ENCODE results near the gene ASTN2. TPM values are rescaled to one million over a fixed set of nuclear protein-coding genes. Genes with fewer than 3 reads are reported as not detected.
A peak's percentile ranks its signal among the peaks of the same experiment; 100 is the strongest.

Gene ASTN2
- total RNA-seq, 1 donor from 2014 or later, result 2.8 TPM

DNA sequence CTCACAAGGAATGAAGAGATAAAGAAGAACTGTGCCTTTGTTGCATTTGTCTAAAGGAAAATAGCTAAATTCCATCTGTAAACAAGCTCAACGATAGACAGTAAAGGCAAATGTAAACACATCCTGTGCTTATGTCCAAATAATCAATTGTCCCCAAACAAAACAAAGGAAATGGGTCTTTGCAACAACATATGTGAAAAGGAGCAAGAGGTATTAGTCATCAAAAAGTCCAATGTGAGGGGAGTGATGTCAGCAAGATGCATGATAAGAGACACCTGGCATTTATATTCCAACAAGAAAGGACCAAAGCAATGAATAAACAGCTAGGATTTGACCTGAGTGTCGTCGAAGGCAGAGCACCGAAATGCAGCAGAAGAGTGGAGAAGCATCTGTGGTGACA lies 209.1 kb downstream of the ASTN2 start:
- H3K4me3 Mint-ChIP-seq, result no peak overlapping the region
- peaks cover 3% of the 10 kb centered on the region for H3K9me3 Mint-ChIP-seq
- intact Hi-C loops (cut with micrococcal nuclease), result no loop called here
- DNase-seq, result no peak
- H3K27me3 Mint-ChIP-seq, result no peaks in the 10 kb centered on the region
- H3K27ac Mint-ChIP-seq, result no peak overlapping the region
- no peaks in the 10 kb centered on the region for H3K4me1 Mint-ChIP-seq
- H3K36me3 Mint-ChIP-seq (ENCODE audit: low read depth), result no peaks in the 10 kb centered on the region

DNA sequence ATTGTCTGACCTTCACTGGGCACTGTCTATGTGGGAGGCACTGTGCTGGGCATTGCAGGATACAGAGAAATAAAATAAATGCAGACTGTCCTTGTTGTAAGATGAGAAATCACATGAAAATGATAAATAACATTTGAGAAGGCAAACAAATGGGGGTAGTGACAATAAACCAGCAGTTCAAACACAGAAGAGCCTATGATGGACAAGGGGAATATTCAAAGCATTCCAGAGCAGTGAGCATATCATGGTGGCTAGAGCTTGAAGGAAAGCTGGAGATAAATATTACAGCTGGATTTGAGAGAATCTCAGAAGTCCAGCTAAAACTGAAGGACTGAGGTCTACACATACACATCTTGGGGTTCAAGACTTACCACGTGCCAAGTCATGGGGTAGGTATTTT lies 209.9 kb downstream of the ASTN2 start:
- no peak for DNase-seq
- intact Hi-C loops (cut with micrococcal nuclease), result no loop called here
- Mint-ChIP-seq H3K27me3 (no peaks in the 10 kb centered on the region), H3K4me3 (no peak overlapping the region), H3K27ac (no peak overlapping the region), H3K9me3 (peaks cover 3% of the 10 kb centered on the region), H3K36me3 (ENCODE audit: low read depth) (no peaks in the 10 kb centered on the region), H3K4me1 (no peaks in the 10 kb centered on the region)

DNA sequence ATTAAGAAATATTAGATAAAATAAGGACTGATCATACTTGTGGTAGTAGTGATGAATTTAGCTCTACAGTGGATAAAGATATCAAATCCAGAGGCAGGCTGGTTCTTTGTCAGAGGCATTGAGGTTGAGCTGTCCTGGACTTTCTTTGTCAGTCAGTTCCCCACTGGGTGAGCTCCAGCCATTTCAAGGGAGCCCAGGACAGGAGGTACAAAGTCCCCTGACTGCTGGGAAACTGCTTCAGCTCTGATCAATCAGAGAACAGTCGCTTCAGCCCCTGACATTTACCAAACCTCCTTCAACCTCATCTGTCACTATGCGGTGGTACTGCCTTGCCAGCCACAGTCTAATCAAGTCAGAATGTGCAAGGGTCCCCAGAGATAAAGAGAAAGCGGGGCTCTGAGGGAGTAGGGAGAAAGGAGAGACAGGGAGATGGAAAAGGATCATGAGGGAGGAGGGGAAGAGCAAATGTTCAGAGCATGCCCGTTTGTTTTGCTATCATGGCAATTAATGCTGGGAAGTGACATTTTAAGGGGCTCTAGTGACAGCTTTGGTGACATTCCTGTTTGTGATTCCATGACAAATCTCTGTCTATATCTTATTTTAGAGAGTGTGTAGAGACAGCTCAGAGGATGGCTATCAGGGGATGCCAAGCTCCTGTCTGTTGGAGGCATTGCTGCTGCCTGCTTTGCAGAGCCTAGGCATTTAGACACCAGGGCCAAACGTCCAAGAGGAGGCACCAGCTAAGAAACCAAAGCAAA lies 223.2 kb downstream of the ASTN2 start:
- Mint-ChIP-seq H3K36me3 (ENCODE audit: low read depth) (no peaks in the 10 kb centered on the region), H3K27me3 (no peaks in the 10 kb centered on the region), H3K27ac (no peak overlapping the region), H3K9me3 (no peaks in the 10 kb centered on the region), H3K4me1 (no peaks in the 10 kb centered on the region), H3K4me3 (no peak overlapping the region)
- intact Hi-C loops (cut with micrococcal nuclease), result no loop called here
- DNase-seq, result peak; percentile 11

DNA sequence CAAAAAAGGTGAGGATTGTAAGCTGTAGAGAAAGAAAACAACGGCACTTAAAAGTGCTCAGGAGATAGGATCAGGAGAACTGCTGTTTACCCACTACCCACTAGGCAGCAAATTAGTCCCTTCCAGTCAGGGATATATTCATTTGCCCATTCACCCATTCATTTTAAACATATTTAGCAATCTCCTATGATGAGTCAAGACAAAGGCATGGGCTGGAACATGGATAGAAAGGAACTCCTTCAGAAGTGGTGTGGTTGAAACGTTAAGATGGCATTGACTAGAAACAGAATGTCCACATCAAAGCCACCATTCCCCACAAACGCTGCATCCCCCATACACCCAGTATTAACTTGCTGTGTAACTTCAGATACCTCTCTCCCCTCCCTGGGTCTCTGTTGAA lies 225.7 kb downstream of the ASTN2 start:
- Mint-ChIP-seq H3K36me3 (ENCODE audit: low read depth) (no peaks in the 10 kb centered on the region), H3K4me1 (no peaks in the 10 kb centered on the region), H3K4me3 (no peak overlapping the region), H3K9me3 (no peaks in the 10 kb centered on the region), H3K27ac (no peak overlapping the region), H3K27me3 (no peaks in the 10 kb centered on the region)
- intact Hi-C loops (cut with micrococcal nuclease), result no loop called here
- DNase-seq, result peak; percentile 5

DNA sequence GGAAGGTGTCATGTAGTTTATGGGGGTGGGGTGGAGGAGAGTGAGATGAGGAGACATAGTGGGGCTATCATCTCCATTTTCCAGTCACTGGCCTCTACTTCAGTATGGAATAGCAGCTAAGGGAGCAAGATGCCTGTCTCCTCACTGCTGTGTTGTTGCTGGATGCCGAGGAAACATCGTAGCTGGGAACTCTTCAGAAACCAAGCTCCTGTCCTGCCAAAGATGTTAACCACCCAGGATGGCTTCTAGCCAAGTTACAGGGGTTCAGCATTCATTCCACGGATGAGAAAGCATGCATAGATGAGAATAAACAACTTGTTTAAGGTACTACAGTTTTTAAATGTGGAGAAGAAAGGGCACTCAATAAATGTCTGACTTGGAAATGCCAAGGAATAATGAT lies 226.5 kb downstream of the ASTN2 start:
- H3K4me3 Mint-ChIP-seq, result no peak overlapping the region
- peak; percentile 6 for DNase-seq
- H3K9me3 Mint-ChIP-seq, result no peaks in the 10 kb centered on the region
- H3K27ac Mint-ChIP-seq, result no peak overlapping the region
- no peaks in the 10 kb centered on the region for H3K4me1 Mint-ChIP-seq
- H3K36me3 Mint-ChIP-seq (ENCODE audit: low read depth), result no peaks in the 10 kb centered on the region
- intact Hi-C loops (cut with micrococcal nuclease), result no loop called here
- no peaks in the 10 kb centered on the region for H3K27me3 Mint-ChIP-seq

DNA sequence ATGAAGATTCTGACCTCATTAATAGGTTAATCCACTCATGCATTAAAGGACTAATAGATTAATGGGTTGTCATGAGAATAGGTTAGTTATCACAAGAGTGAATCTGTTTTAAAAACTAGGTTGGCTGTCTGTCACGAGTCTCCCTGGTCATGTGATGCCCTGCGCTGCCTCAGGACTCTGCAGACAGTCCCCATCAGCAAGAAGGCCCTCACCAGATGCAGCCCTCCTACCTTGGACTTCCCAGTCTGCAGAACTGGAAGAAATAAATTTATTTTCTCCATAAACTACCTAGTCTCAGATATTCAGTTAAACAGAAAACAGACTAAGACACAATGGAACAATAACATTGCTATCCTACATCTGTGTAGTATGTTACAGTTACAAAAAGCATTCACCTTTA lies 227.4 kb downstream of the ASTN2 start:
- intact Hi-C loops (cut with micrococcal nuclease), result no loop called here
- H3K4me3 Mint-ChIP-seq, result no peak overlapping the region
- H3K27ac Mint-ChIP-seq, result no peak overlapping the region
- H3K4me1 Mint-ChIP-seq, result no peaks in the 10 kb centered on the region
- no peaks in the 10 kb centered on the region for H3K9me3 Mint-ChIP-seq
- DNase-seq, result peak; percentile 6
- H3K27me3 Mint-ChIP-seq, result no peaks in the 10 kb centered on the region
- no peaks in the 10 kb centered on the region for H3K36me3 Mint-ChIP-seq (ENCODE audit: low read depth)

DNA sequence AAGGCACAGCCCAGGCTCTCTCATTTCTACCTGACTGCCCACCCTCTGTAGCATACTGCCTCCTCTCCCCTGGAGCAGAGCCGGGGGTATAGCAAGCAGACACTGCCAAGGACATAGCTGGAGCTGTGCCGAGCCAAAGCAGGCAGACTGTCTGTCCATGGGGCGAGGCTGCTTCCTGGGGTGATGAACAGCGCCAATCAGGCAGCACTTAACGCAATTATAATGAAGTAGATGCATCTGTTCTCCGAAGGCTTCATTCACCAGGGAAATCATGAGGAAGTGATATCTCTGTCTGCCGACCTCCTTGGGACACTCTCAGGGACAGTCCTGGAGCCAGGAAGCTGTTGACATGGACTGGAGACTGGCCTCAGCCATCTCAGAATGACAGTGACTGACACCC lies 230.7 kb downstream of the ASTN2 start:
- Mint-ChIP-seq H3K4me1 (no peaks in the 10 kb centered on the region), H3K27me3 (no peaks in the 10 kb centered on the region), H3K27ac (no peak overlapping the region), H3K4me3 (no peak overlapping the region), H3K9me3 (no peaks in the 10 kb centered on the region), H3K36me3 (ENCODE audit: low read depth) (no peaks in the 10 kb centered on the region)
- intact Hi-C loops (cut with micrococcal nuclease), result no loop called here
- DNase-seq, result no peak

DNA sequence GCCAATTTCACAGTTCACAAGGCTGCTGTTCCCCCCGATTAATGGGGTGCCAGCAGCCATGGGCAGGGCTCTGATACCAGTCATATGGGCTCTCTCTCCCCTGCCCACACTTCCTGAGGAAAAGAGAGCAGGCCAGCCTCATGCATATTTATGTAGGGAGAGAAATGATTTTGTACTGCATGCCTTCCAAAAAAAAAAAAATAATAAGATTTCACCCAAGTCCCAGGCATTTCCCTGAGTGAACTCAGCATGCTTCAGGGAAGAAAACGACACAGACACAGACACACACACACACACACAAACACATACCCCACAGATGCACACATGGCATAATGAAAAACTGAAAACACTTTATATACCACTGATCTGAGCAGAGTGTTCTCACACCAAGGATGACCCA lies 232.8 kb downstream of the ASTN2 start:
- Mint-ChIP-seq H3K4me1 (no peaks in the 10 kb centered on the region), H3K27ac (no peak overlapping the region), H3K27me3 (no peaks in the 10 kb centered on the region), H3K4me3 (no peak overlapping the region), H3K36me3 (ENCODE audit: low read depth) (no peaks in the 10 kb centered on the region), H3K9me3 (no peaks in the 10 kb centered on the region)
- DNase-seq, result no peak
- intact Hi-C loops (cut with micrococcal nuclease), result no loop called here

DNA sequence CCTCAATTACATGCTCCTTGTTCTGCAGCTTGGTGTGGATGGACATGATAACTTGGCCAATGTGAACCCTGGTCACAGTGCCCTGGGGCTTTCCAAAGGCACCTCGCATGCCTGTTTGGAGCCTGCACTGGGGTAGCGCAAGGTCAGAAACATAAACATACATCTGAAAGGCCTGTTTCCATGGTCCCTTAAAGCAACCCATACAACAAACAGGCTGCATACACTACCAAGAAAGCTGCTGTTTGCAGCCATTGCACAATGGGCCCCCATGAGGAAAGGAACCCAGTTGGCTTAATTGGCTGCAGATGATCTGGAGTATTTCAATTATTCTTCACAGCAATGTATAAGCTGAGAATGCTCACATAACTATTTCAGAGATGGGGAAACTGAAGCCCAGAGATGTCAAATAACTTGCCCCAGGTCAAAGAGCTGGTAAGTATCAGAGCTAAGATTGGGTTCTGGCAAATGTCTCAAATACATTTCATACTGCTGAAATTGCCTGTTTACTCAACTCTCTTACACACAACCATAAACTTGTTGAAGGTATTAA lies 233.9 kb downstream of the ASTN2 start:
- Mint-ChIP-seq H3K36me3 (ENCODE audit: low read depth) (no peaks in the 10 kb centered on the region), H3K27me3 (no peaks in the 10 kb centered on the region), H3K9me3 (no peaks in the 10 kb centered on the region), H3K27ac (no peak overlapping the region), H3K4me1 (no peaks in the 10 kb centered on the region), H3K4me3 (no peak overlapping the region)
- DNase-seq, result no peak
- intact Hi-C loops (cut with micrococcal nuclease), result no loop called here

DNA sequence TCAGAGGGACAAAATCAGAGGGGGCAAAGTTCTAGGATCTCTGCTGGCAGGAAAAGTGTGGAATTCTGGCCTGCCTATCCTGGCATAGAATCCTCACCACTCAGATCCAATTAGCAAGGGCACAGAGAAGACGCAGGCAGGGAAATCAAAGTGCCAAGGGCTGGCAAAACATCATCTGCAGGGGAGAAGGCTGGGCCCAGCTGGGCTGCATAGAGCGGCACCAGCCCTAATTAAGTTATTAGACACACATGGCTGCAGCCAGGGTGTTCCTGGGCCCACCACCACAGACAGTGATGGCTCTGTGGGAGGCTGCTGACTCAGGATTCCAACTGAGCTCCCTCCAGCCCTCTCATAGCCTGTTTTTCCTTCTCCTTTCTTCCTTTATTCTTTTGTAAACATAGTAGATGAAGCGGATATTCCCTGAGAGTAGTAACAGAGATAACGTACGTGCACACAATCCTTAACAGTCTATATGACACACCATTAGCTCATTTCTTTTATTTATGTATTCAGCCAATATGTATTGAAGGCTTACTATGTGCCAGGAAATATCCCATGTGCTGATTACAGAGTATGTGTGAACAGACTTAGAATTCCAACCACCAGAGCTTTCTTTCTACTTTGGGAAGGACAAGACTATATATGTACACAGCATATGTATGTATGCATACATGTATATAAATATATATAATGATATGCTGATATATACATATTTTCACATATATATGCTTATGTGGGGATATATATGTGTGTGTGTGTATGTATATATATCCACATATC lies 236.1 kb downstream of the ASTN2 start:
- Mint-ChIP-seq H3K4me1 (no peaks in the 10 kb centered on the region), H3K27ac (no peak overlapping the region), H3K4me3 (no peak overlapping the region), H3K27me3 (no peaks in the 10 kb centered on the region), H3K9me3 (no peaks in the 10 kb centered on the region), H3K36me3 (ENCODE audit: low read depth) (no peaks in the 10 kb centered on the region)
- intact Hi-C loops (cut with micrococcal nuclease), result no loop called here
- DNase-seq, result no peak

DNA sequence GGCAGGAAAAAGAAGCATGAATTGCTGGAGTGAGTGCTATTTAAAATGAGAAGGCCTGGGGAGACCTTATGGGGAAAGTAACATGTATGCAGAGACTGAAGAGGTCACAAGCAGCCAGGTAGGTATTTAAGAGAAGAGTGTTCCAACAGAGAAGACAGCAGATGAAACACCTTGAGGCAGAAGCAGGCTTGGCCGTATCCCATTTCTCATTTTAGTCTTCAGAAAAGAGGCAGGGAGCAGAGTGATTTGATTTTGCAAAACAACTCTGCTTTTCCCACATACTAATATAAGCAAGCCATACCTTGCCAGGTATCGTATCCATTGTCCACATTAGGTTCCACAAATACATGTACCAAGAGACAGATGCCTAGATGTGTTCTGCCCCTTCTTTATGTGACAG lies 244.3 kb downstream of the ASTN2 start:
- no peaks in the 10 kb centered on the region for H3K27me3 Mint-ChIP-seq
- DNase-seq, result no peak
- no peaks in the 10 kb centered on the region for H3K9me3 Mint-ChIP-seq
- H3K4me3 Mint-ChIP-seq, result no peak overlapping the region
- no peaks in the 10 kb centered on the region for H3K4me1 Mint-ChIP-seq
- no peak overlapping the region for H3K27ac Mint-ChIP-seq
- intact Hi-C loops (cut with micrococcal nuclease), result no loop called here
- no peaks in the 10 kb centered on the region for H3K36me3 Mint-ChIP-seq (ENCODE audit: low read depth)

DNA sequence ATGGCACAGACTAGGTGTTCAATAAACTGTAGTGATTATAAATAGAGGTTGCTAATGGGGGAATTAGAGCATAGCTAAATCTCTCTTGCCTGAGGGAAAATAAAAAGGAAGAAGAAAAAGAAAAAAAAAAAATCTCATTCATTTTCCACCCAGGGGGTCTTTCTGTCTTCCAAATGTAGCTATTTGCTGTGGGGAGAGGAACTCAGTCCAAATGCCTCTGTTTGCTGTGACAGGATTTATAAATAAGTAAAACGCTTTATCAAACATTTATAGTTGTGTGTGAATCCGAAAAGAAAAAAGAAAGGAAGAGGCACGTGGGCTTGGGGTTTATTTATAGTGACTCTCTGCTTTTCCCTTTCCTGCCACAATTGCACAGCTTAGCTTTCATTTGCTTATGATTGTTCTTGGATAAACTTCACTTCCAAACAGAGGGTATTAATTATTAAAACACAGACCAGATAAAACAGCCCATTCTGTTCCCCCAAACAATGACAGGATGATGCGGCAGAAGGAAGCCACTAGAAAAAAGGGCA lies 245.7 kb downstream of the ASTN2 start:
- H3K9me3 Mint-ChIP-seq, result no peaks in the 10 kb centered on the region
- intact Hi-C loops (cut with micrococcal nuclease), result no loop called here
- H3K27me3 Mint-ChIP-seq, result no peaks in the 10 kb centered on the region

DNA sequence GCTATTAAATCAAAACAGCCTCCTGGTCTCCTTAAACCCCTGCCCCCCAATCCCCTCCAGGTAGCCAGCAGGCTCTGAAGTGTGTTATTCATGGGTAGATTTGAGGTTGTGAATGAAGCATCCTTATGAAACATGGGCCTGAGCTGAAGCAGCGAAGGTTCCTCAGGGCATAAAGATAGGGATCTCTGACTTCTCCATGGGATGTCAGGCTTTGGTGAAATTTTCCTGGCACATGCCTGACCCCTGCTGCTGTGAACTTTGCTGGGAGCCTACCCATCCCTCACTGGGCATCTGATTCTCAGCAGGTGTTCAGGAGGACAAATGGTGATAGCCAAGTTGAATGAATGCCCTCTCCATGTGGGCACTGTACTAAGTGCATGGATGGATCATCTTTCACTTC lies 250.3 kb downstream of the ASTN2 start:
- no peaks in the 10 kb centered on the region for H3K36me3 Mint-ChIP-seq (ENCODE audit: low read depth)
- no peaks in the 10 kb centered on the region for H3K9me3 Mint-ChIP-seq

More for the DNA sequence above, 245.7 kb downstream of the ASTN2 start:
- no peak overlapping the region for H3K4me3 Mint-ChIP-seq
- no peaks in the 10 kb centered on the region for H3K36me3 Mint-ChIP-seq (ENCODE audit: low read depth)
- H3K27ac Mint-ChIP-seq, result no peak overlapping the region
- H3K4me1 Mint-ChIP-seq, result no peaks in the 10 kb centered on the region
- DNase-seq, result no peak

DNA sequence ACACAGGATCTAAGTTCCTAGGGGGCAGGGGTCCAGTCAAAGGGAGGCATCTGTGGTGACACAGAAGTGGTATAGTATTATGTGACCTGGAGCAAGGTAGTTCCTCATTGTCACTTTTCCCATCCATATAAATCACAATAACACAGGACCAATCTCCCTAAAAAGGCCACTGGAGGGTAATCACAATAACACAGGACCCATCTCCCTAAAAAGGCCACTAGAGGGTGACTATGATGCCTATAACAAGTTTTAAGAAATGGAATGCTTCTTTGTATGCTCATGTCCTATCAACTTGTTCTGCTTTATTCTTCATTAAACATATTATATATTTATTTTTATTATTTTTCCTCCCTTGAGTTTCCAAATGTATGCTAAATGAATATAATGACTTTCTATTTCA lies 254.6 kb downstream of the ASTN2 start:
- H3K4me3 Mint-ChIP-seq, result no peak overlapping the region
- H3K27me3 Mint-ChIP-seq, result no peaks in the 10 kb centered on the region
- no peaks in the 10 kb centered on the region for H3K4me1 Mint-ChIP-seq
- intact Hi-C loops (cut with micrococcal nuclease), result no loop called here
- no peaks in the 10 kb centered on the region for H3K9me3 Mint-ChIP-seq
- H3K36me3 Mint-ChIP-seq (ENCODE audit: low read depth), result no peaks in the 10 kb centered on the region
- H3K27ac Mint-ChIP-seq, result no peak overlapping the region
- no peak for DNase-seq

More for the DNA sequence above, 250.3 kb downstream of the ASTN2 start:
- Mint-ChIP-seq H3K4me1 (no peaks in the 10 kb centered on the region), H3K27ac (no peak overlapping the region), H3K4me3 (no peak overlapping the region), H3K27me3 (no peaks in the 10 kb centered on the region)
- no peak for DNase-seq
- intact Hi-C loops (cut with micrococcal nuclease), result no loop called here
